HepG2 (cell line): ENCODE results near the gene MINDY1. TPM values are rescaled to one million over a fixed set of nuclear protein-coding genes. Genes with fewer than 3 reads are reported as not detected.

ENCODE experiments used
- AHR ChIP-seq: IDR thresholded peaks from 2 replicates; pipeline ENCODE4 v1.6.1; 2018; ENCODE audit warnings: missing genetic modification reagents, missing compliant biosample characterization
- ATF2 ChIP-seq: sonication (generic); formaldehyde crosslinking; IDR thresholded peaks from 2 replicates; pipeline ENCODE4 v1.4.0; 2020; ENCODE audit warnings: missing genetic modification reagents
- ATF7-NPFF ChIP-seq: sonication (generic); formaldehyde crosslinking; IDR thresholded peaks from 2 replicates; pipeline ENCODE4 v1.8.1; 2023; ENCODE audit warnings: mild to moderate bottlenecking, low read depth, missing genetic modification reagents, moderate library complexity
- CAMTA2 ChIP-seq: sonication (generic); formaldehyde crosslinking; IDR thresholded peaks from 2 replicates; pipeline ENCODE4 v1.4.0; 2020; ENCODE audit warnings: mild to moderate bottlenecking, missing genetic modification reagents, borderline replicate concordance
- CCAR2 ChIP-seq: fragments of 200-400 bp; formaldehyde crosslinking; optimal IDR thresholded peaks from 2 replicates; pipeline ENCODE3; 2018; ENCODE audit warnings: low read depth, mild to moderate bottlenecking, low read length, moderate library complexity
- EED ChIP-seq: sonication (generic); formaldehyde crosslinking; IDR thresholded peaks from 2 replicates; pipeline ENCODE4 v1.5.0; 2020; ENCODE audit warnings: mild to moderate bottlenecking, missing genetic modification reagents
- FIP1L1 ChIP-seq: fragments of 200-400 bp; formaldehyde crosslinking; IDR thresholded peaks from 2 replicates; pipeline ENCODE4 v1.6.1; 2018; ENCODE audit warnings: low read depth, mild to moderate bottlenecking, low read length, moderate library complexity, borderline replicate concordance; ENCODE audit not compliant: insufficient read depth
- JARID2 ChIP-seq: sonication (generic); formaldehyde crosslinking; IDR thresholded peaks from 2 replicates; pipeline ENCODE4 v1.8.1; 2023; ENCODE audit warnings: missing genetic modification reagents, inconsistent platforms; ENCODE audit not compliant: insufficient replicate concordance
- LCORL ChIP-seq, 2 experiments: fragments of 450-650 bp in 1 of 2; sonication (generic) in 1 of 2; formaldehyde crosslinking in 1 of 2; IDR thresholded peaks; 2 replicates each; pipeline versions ENCODE4 v1.5.0 to v1.6.1; 2017 to 2020; ENCODE audit warnings: antibody characterized with exemption in 1 of 2, missing genetic modification reagents in 1 of 2
- MAF1 ChIP-seq: sonication (generic); formaldehyde crosslinking; IDR thresholded peaks from 2 replicates; pipeline ENCODE4 v1.5.0; 2020; ENCODE audit warnings: missing genetic modification reagents, borderline replicate concordance
- MBNL3 ChIP-seq: fragments of 250-450 bp; sonication (Bioruptor Pico); conservative IDR thresholded peaks from 2 replicates; pipeline ENCODE4 v1.8.0; 2022; ENCODE audit warnings: mild to moderate bottlenecking, inconsistent platforms
- MZF1 ChIP-seq: sonication (generic); formaldehyde crosslinking; IDR thresholded peaks from 2 replicates; pipeline ENCODE4 v1.8.1; 2023; ENCODE audit warnings: mild to moderate bottlenecking, missing genetic modification reagents, borderline replicate concordance
- NKX3-1 ChIP-seq: sonication (generic); formaldehyde crosslinking; IDR thresholded peaks from 2 replicates; pipeline ENCODE4 v1.5.0; 2020; ENCODE audit warnings: missing genetic modification reagents
- PATZ1 ChIP-seq: sonication (generic); formaldehyde crosslinking; IDR thresholded peaks from 2 replicates; pipeline ENCODE4 v1.4.0; 2020; ENCODE audit warnings: missing genetic modification reagents
- PHF5A ChIP-seq: IDR thresholded peaks from one replicate; pipeline ENCODE4 v1.6.1; 2018; ENCODE audit warnings: low read depth, missing genetic modification reagents; ENCODE audit not compliant: unreplicated experiment
- PTBP1 ChIP-seq: fragments of 200-400 bp; formaldehyde crosslinking; IDR thresholded peaks from 2 replicates; pipeline ENCODE4 v1.6.1; 2018; ENCODE audit warnings: low read length, low read depth; ENCODE audit not compliant: poor library complexity, severe bottlenecking
- SIN3A ChIP-seq: IDR thresholded peaks from 2 replicates; pipeline ENCODE4 v1.6.1; 2011; ENCODE audit warnings: low read depth, mild to moderate bottlenecking, control low read depth, low read length, borderline replicate concordance
- SNAI1 ChIP-seq: sonication (generic); formaldehyde crosslinking; IDR thresholded peaks from 2 replicates; pipeline ENCODE4 v1.5.0; 2020; ENCODE audit warnings: mild to moderate bottlenecking, missing genetic modification reagents, borderline replicate concordance
- XBP1 ChIP-seq: sonication (generic); formaldehyde crosslinking; IDR thresholded peaks from 2 replicates; pipeline ENCODE4 v1.5.0; 2020; ENCODE audit warnings: missing genetic modification reagents
- ZFP37 ChIP-seq: sonication (generic); formaldehyde crosslinking; IDR thresholded peaks from 2 replicates; pipeline ENCODE4 v1.4.0; 2020; ENCODE audit warnings: missing genetic modification reagents, borderline replicate concordance
- ZNF12 ChIP-seq: sonication (generic); formaldehyde crosslinking; IDR thresholded peaks from 2 replicates; pipeline ENCODE4 v1.5.0; 2020; ENCODE audit warnings: missing genetic modification reagents
- ZNF367 ChIP-seq: sonication (generic); formaldehyde crosslinking; IDR thresholded peaks from 2 replicates; pipeline ENCODE4 v1.4.0; 2020; ENCODE audit warnings: missing genetic modification reagents, borderline replicate concordance
- ZNF557 ChIP-seq: sonication (generic); formaldehyde crosslinking; IDR thresholded peaks from 2 replicates; pipeline ENCODE4 v1.4.0; 2020; ENCODE audit warnings: missing genetic modification reagents
- ZNF570 ChIP-seq: sonication (generic); formaldehyde crosslinking; IDR thresholded peaks from 2 replicates; pipeline ENCODE4 v1.4.0; 2020; ENCODE audit warnings: mild to moderate bottlenecking, missing genetic modification reagents, borderline replicate concordance
- ZNF768 ChIP-seq: sonication (generic); formaldehyde crosslinking; IDR thresholded peaks from 2 replicates; pipeline ENCODE4 v1.4.0; 2020; ENCODE audit warnings: missing genetic modification reagents
- ZZZ3 ChIP-seq: sonication (generic); formaldehyde crosslinking; IDR thresholded peaks from 2 replicates; pipeline ENCODE4 v1.4.0; 2020; ENCODE audit warnings: missing genetic modification reagents, mild to moderate bottlenecking, borderline replicate concordance
- polyA plus RNA-seq, 8 experiments: library from polyadenylated mRNA; depleted of rRNA in 3 of 8; stranded (reverse) in 7 of 8; unstranded in 1 of 8; fragments of >200 nt; fragmentation: Illumina TruSeq in 4 of 8; extraction: Trizol in 4 of 8; gene quantifications; 2 replicates each; pipeline versions ENCODE4 v1.2.1 to v1.2.3, GENCODE V29; 2011 to 2016; ENCODE audit warnings: low read depth in 4 of 8, missing spikeins in 1 of 8, mixed read lengths in 1 of 8; ENCODE audit not compliant: insufficient read depth in 1 of 8
- total RNA-seq, 5 experiments: library from RNA; depleted of rRNA; stranded (reverse); fragments of >200 nt; fragmentation: Illumina TruSeq; extraction: Trizol; gene quantifications; 2 replicates each; pipeline ENCODE4 v1.2.3, GENCODE V29; 2016; ENCODE audit warnings: low read depth in 1 of 5
- TF ChIP-seq, protein P1 (sequence below): IDR thresholded peaks from 2 replicates; pipeline ENCODE4 v1.6.1; 2016
- TF ChIP-seq, protein P2 (sequence below): sonication (generic); formaldehyde crosslinking; IDR thresholded peaks from 2 replicates; pipeline ENCODE4 v1.5.0; 2020; ENCODE audit warnings: missing genetic modification reagents

The MINDY1 gene
- total and polyA plus RNA-seq, 2 of the 13 experiments (the other 11 are each of a cell fraction or from before 2014, with no cell fraction given): 11.1 to 15.0 TPM

DNA sequence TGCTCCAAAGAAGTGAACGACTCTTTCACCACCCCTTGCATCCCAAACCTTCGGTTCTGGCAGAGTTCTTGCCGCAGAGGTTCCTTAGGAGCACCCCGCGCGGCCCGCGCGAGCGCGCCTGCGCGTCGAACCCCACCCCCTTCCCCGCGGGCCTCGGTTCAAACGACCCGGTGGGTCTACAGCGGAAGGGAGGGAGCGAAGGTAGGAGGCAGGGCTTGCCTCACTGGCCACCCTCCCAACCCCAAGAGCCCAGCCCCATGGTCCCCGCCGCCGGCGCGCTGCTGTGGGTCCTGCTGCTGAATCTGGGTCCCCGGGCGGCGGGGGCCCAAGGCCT, 40.9 kb upstream of the MINDY1 start, which contains the start of gene C1orf56 (continued):
- TF ChIP-seq SNAI1 (no peak), ZFP37 (no peak), NKX3-1 (CRISPR knock-in tag) (no peak), ZNF570 (CRISPR knock-in tag) (no peak), ZNF768 (no peak), FIP1L1 (no peak), ZNF12 (CRISPR knock-in tag) (no peak), CAMTA2 (CRISPR knock-in tag) (no peak), PTBP1 (no peak), MBNL3 (CRISPR knock-in tag) (no peak), ZNF557 (no peak), MZF1 (CRISPR knock-in tag) (no peak), LCORL (IDR thresholded peaks at IDR 0.05) (no peak), LCORL (CRISPR knock-in tag; IDR thresholded peaks at IDR 0.05) (no peak), EED (CRISPR knock-in tag) (no peak), CCAR2 (no peak), ZNF367 (CRISPR knock-in tag) (no peak), MAF1 (CRISPR knock-in tag) (no peak), AHR (CRISPR knock-in tag) (no peak), ATF7-NPFF (peak; percentile 14; the same call in 1 of the 2 replicates), ATF2 (CRISPR knock-in tag) (no peak), JARID2 (no peak), PATZ1 (peak; percentile 55), ZZZ3 (CRISPR knock-in tag) (no peak), XBP1 (CRISPR knock-in tag) (no peak), SIN3A (peak; percentile 19; the same call in 1 of the 2 replicates), PHF5A (CRISPR knock-in tag) (no peak)
- TF ChIP-seq, protein P1, sequence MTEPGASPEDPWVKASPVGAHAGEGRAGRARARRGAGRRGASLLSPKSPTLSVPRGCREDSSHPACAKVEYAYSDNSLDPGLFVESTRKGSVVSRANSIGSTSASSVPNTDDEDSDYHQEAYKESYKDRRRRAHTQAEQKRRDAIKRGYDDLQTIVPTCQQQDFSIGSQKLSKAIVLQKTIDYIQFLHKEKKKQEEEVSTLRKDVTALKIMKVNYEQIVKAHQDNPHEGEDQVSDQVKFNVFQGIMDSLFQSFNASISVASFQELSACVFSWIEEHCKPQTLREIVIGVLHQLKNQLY (CRISPR knock-in tag): 0 out of 2 replicates have a peak, but pooled peaks have one; percentile 32
- TF ChIP-seq, protein P2, sequence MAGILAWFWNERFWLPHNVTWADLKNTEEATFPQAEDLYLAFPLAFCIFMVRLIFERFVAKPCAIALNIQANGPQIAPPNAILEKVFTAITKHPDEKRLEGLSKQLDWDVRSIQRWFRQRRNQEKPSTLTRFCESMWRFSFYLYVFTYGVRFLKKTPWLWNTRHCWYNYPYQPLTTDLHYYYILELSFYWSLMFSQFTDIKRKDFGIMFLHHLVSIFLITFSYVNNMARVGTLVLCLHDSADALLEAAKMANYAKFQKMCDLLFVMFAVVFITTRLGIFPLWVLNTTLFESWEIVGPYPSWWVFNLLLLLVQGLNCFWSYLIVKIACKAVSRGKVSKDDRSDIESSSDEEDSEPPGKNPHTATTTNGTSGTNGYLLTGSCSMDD (CRISPR knock-in tag): no peak
